GM19452 (cell line): Measurements from ENCODE around the gene FBXW11.
"Not testable (repeated sequence)": the region's sequence is repeated elsewhere in the genome, so short reads cannot be mapped to it uniquely, and the experiment has no call there.

Experiments used
- ATAC-seq: cut with Tn5 transposase; IDR thresholded peaks from one replicate; pipeline ENCODE4 v1.9.1; 2021; ENCODE audit not compliant: unreplicated experiment

The FBXW11 gene

DNA sequence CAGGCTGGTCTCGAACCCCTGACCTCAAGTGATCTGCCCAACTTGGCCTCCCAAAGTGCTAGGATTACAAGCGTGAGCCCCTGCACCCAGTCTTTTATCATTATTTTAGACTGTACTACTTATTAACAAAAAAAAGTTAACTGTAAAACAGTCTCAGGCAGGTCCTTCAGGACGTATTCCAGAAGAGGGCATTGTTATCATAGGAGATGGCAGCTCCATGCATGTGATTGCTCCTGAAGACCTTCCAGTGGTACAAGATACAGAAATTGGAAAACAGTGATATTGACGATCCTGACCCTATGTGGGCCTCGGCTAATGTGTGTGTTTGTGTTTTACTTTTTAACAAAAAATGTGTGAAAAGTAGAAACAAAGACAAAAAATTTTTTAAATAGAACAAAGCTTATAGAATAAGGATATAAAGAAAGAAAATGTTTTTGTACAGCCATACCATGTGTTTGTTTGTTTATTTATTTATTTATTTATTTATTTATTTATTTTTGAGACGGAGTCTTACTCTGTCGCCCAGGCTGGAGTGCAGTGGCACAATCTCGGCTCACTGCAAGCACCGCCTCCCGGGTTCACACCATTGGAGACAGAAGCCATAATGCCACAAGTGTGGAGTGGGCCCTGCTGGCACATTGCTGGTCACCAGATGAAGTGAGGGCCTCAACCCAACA, 13.8 kb upstream of the FBXW11 start:
- ATAC-seq, result not testable (repeated sequence)

DNA sequence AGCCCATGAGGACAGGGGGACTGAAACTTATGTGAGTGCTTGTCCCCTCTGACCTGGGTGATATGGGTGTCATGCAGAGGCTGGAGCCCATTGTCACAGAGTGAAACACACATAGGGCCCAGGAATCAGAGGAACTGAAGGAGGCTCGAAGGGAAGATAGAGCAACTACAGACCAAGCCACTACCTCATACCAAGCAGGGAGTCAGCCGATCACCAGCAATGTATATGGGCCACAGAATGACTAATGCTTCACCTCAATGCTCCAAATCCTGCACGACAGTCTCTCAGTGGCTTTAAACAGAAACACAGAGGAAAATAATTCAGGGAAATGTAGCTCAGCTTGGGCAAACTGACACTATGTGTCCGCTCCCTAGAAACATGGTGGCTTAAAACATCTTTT, 8.9 kb upstream of the FBXW11 start:
- no peak for ATAC-seq

DNA sequence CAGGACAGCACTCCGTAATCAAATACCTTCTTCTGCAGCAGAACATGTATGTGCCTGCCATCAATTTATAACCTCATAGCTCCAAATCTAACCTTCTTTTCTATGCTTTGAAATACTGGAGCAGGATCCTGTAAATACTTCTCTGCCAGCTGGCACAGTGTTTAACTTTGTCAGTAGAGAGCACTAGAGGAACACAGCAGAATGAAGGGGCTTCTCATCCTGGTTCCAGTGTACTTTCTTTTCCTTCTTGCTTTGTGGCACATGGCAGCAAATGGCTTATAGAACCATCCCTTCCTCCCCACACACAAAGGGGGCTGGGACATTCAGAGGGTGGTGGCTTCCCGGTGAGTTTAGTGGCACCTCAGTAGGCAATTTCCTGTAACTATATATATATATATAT, 3.8 kb upstream of the FBXW11 start:
- no peak for ATAC-seq

DNA sequence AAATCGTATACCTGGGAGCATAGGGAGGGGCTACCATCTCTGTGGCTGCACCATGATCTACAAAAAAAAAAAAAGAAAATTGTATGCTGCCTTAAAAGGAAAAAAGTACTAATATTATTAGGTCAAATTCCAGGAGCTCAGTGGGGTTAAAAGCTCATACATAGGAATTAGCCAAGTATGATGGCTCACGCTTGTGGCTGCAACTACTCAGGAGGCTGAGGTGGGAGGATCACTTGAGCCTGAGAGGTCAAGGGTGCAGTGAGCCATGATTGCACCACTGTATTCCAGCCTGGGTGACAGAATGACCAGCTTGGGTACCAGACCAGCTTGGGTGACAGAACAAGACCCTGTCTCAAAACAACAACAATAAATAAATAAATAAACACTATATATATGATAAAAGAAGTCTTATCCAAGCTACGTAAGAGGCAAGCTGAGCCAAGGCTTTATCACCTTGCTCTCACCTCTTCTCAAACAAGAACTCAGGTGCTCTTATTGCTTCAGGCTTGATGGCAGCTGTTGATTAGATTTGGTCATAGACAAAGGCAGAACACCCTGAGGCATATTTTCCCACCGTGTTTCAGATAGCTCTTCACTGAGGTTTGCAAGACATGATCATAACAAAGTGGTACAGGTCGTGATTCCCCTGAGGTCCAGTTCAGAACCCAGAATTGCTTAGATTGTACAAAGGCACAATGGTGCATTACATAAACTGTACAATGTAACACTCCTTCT, 3.3 kb upstream of the FBXW11 start:
- ATAC-seq, result no peak

DNA sequence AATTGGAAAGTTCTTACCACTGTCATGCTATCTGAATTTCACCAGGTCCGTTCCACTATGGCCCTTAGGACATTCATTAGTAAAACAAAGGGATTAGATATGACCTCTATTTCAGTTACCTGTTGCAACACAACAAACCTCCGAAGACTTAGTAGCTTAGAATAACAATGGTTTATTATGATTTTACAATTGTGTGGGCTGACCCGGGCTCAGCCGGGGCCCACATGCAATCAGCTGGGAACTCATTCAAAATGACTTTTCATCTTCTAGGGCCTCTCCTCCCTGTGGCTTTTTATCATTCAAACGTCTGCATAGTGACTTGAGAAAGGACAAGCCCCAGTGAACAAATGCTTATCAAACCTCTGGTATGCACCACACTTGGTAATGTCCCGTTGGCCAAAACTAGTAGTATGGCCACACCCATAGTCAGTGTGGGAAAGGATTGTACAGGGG, 2.3 kb upstream of the FBXW11 start:
- ATAC-seq, result no peak

DNA sequence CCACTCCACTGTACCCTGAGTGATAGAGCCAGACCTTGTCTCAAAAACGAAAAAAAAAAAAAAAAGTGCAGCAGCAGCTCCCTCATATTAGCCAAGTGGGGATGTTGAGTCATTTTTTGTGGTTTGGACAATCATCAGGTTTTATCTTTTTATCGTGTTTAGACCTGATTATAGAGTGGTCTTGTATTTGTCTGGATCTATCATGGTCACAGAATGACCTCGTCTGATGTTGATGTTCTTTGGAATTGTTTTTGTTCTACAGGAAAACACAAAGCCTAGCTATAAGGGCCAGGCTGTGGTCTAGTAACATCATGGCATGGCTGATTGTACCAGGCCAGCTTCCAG, 1.6 kb upstream of the FBXW11 start:
- no peak for ATAC-seq

DNA sequence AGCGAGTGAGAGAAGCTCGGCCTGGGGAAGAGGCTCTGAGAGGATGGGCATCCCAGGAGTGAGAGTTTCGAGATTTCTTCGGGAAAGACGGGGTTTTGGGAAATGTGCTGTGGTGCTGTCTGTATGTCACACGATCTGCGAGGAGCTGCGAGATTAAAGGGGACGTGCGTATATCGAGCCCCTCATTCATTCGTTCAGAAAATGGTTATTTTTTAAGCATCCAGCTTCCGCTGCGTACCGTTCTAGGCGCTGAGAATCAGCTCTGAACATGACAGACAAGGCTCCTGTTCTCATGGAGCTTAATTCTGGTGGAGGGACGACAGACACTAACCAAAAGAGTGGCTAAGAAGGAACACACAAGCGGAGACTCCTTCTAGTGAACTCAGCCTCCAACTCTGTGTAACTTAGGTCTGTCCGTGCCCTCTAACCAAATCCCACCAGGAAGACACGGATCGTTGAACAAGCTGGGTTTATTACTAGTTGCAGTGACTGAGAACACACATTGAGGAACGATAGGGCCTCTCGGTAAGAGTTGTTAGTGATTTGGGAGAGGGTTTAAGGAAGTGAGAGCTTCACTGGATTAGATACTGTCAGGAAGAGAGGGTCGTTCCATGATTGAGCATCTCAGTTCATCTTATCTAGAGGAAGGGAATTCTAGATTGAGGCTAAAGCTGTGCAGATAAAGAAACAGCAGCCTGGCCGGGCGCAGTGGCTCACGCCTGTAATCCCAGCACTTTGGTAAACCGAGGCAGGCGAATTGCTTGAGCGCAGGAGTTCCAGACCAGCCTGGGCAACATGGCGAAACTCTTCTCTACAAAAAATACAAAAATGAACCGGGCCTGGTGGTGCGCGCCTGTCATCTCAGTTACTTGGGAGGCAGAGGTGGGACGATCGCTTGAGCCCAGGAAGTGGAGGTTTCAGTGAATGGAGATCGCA, 1.0 kb upstream of the FBXW11 start:
- no peak for ATAC-seq

DNA sequence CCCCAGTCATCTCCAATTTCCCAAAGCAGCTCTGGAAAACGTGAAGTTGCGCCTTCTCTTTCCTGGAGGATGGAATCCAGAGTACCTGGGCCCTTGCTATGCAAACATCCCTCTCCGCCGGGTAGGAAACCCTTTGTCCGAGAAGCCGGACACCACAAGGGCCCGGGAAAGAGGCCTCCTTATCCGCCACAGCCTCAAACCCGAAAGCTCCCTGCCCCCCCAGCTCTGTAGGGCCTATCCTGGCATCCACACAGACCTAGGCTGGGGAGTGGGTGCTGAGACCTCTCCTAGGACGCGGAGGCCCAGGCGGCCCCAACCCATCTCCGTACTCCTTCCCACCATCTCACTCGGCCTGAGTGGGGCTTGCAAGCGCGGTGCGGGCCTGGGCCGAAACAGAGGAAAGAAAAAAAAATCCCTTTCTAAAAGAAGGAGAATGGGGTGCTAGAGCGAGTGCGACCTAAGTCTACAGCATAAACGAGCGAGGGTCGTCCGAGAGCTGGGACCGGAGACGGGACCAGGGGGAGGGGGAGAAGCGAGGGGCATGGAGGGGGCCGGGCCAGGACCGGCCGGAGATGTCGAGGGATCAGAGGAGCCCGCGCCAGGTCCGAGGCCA, 624 bp downstream of the FBXW11 start:
- peak; percentile 0 for ATAC-seq

DNA sequence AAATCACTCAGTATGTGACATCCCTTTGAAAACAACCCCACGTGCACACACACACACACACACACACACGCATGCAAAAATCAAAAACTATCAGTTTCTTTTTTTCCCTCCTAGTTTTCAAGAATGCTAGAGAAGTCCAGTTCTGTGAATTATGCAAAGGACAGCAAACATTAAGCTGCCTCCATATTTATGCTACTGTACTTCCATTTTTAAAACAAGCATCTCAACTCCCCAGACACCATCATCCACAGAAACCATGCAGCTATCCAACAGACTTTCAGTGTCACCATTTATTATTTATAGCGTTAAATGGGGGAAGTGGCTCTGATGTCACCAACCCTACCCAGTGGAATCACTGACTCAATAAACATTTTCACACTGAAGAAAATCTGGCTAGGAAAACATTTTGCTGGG, 1.6 kb downstream of the FBXW11 start:
- ATAC-seq, result no peak

DNA sequence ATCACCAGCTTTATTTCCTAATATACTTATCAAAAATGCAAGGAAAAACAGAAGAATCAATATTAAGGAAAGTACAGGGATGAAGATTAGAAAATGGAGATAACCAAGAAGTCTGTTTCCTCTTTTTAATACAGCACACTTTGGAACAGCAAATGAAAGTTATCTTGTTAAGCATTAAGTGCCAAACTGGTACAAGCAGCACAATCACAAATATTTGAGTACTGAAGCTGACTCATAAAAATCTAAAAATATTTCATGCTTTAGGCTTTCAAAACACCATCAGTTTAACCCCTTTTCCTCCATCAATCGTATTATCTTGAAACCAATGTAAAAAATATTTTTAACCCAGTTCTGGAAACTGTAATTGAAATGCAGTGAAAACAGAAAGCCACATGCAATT, 2.7 kb downstream of the FBXW11 start:
- no peak for ATAC-seq

DNA sequence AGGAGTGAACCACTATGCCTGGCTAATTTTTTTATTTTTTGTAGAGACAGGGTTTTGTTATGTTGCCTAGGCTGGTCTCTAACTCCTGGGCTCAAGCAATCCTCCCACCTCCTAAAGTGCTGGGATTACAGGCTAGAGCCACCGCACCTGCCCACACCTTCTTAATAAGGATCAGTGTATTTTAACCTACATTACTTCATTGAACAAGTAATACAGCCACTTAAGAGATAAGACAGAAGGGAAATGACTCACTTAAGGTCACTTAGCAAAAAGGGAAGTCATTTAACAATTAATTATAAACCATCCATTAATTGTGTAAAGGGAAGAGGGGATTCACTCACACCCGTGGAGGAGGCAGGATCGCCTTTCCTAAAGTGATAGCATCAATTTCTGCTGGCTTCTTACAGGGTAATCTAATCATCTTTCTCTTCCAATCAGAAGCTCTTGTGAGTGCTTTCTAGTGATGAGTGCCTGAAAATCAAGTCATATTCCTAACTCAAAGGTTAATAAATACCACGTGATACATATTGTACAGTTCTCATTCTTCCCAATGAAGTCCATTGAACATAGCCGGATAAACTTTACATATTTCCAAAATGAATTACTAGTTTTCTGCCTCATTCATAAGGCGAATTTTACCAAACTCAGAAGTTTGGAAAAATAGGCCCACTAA, 3.5 kb downstream of the FBXW11 start:
- no peak for ATAC-seq

DNA sequence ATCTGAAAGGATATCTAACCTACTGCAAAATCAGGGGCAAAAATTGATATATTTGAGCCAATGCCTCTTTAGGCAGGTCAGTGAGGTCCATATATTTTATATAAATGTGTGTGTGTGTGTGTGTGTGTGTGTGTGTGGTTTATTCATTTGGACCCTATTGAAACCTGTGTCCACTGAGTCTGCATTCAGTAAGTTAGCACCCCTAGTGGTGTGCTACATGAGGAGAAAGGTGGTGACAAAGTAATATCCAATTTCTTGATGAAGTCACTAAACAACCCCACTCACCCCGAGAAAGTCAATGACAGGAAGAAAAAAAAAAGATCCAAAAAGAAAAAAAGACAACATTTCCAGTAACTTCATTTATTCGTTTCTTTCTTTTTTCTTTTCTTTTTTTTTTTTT, 4.1 kb downstream of the FBXW11 start:
- ATAC-seq, result no peak

DNA sequence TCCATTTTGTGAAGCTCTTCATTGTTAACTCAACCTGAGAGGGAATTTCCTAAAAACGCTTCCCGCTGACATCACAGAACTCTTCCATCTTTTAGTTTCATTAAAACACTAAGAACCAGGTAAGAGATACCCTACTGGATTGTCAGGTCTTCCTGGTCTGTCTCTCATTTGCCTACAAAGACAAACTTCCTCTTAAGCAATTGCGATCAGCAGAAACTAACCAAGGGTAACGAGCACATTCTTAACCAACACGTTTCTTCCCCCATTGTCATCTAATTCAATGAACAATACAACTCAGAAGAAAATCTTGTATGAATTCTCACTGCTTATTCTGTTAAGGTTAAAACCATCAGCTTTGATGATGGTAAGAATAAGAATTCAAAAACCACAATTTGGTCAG, 6.6 kb downstream of the FBXW11 start:
- ATAC-seq, result peak; percentile 50

DNA sequence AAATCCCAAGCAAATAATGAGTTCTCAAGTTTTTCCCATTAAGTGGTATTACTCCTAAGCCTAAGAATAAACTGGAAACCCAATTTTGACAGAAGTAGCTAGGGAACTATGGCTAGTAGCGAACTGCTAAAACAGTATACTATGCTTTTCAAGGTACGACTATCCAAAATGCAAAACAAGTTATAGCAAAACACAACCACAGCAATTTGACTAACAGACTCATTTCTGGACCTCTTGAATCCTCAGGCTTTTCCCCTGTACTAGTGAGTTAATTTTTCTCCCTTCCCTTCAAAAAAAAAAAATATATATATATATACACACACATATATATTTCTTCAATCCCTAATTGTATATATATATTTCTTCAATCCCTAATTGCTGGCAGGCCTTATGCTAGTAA, 7.3 kb downstream of the FBXW11 start:
- no peak for ATAC-seq

DNA sequence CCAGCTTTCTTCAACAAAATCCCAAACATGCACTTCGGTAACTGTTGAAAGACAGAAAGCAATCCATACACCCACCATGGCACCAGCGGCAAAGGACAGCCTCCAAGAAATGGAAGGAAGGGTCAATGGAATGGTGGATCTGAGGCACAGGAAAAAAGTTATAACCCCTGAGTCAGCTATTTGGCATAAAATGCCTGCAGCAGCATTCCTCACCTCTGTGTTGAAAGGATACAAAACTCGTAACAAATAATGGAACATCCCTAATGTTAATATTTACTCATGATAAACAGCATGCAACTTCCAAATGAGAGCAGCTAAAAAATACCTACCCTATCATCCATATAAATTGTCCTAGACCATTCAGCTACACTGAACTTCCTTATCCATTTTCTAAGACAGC, 9.4 kb downstream of the FBXW11 start:
- no peak for ATAC-seq

DNA sequence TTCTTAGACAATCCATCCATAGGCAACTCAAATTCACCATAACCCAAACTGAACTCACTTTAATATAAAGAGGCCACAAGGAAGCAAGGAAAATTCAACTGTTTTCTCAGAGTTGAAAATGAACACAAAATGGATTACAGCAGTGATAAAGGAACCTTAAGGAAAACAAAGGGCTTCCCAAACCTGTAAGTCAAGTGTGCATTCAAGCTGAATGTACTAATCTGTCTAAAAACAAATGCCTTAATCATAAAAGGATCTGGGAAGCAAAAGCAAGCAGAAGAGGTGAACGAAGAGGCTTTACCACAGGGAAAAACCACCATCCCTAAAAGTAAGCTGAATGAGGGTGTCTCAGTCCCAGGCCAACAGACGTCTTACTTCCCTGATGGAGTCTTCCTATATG, 13.6 kb downstream of the FBXW11 start:
- no peak for ATAC-seq

DNA sequence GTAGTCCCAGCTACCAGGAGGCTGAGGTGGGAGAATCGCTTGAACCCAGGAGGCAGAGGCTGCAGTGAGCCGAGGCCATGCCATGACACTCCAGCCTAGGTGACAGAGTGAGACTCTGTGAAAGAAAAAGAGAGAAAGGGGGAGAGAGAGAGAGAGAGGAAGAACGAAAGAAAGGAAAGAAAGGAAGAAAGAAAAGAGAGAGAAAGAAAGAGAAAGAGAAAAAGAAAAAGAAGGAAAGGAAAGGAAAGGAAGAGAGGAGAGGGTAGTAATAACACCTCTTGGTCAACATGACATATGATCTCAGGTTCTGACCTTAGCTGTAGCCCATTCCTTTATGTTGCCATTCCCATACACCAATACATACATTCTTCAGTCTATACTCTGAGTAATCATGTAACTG, 14.1 kb downstream of the FBXW11 start:
- no peak for ATAC-seq

DNA sequence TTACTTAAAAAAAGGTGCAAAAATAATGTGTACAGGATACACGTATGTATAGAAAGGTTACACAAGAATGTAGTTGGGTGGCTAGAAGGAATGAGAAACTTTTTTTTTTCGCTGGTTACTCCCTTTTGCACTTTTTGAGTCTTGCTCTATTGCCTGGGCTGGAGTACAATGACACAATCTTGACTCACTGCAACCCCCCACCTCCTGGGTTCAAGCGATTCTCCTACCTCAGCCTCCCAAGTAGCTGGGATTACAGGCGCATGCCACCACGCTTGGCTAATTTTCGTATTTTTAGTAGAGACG, 15.8 kb downstream of the FBXW11 start:
- no peak for ATAC-seq

DNA sequence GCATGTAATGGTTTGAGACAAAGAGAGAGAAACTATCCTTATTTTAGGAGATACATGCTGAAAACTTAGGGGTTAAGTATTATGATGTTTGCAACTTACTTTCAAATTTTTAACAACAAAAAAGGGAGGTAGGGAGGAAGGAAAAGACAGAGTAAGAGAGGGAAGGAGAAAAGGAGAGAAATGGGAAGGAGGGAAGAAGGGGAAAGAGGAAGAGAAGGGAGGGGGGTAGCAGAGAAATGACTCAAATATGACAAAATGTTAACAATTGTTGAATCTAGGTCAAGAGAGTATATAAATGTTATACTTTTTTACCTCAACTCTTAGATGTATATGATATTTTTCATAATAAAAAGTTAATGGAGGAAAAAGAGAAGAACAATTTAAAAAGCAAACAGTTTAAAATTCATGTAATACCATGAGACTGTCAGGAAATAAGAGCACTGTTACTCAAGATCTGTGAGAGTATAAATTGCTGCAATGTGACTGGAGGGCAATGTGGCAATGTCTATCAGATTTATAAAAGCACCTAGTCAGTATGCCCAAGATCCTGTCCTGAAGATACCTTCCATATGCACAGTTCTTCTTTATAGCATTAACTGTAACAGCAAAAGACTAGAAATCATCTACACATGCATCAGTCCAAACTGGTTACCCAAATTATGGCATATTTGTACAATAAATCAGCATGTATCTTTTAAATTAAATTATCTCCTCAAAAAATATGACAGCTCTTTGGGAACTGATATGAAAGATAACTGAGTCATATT, 16.3 kb downstream of the FBXW11 start:
- ATAC-seq, result no peak

DNA sequence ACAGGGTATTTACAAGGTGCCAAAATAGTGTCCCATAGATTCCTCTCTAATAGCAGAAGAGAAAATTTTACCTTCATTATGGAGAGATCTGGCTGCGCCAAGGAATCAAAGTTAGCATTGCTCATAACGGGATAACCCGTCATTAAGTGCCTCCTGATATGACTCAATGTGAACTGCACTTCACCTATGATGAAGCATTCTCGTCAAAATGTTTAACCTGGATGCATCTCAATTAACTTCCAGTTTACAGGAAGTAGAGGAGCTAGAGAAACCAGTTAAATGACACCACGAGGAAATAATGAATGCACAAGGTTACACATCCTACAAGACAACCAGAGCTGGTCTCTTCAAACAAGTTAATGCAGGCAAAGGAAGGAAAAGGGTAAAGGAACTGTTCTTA, 17.2 kb downstream of the FBXW11 start:
- peak; percentile 87 for ATAC-seq
